Activated gamma-delta T cell treated with Interleukin-2 at 50 U/mL for 16 hours (primary cell): ENCODE results near the gene FMNL3.

Experiments
- DNase-seq: peaks from one replicate; pipeline ENCODE4 v3.0.0-alpha.2; 2020

The FMNL3 gene

DNA sequence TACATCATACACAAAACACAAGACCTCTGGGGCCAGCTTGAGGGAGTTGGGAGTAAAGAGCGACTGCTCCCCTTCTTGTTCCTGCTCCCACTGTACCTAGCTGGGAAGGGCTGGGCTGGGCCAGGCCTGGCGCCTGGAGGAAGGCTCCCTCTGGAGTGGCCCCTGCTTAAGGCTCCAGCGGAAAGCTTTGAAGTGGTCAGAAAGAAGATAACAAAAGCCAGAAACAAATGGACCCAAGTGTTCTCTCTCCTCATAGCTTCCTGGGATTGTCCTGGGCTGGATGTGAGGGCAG, 58.5 kb downstream of the FMNL3 start:
- no peak for DNase-seq

DNA sequence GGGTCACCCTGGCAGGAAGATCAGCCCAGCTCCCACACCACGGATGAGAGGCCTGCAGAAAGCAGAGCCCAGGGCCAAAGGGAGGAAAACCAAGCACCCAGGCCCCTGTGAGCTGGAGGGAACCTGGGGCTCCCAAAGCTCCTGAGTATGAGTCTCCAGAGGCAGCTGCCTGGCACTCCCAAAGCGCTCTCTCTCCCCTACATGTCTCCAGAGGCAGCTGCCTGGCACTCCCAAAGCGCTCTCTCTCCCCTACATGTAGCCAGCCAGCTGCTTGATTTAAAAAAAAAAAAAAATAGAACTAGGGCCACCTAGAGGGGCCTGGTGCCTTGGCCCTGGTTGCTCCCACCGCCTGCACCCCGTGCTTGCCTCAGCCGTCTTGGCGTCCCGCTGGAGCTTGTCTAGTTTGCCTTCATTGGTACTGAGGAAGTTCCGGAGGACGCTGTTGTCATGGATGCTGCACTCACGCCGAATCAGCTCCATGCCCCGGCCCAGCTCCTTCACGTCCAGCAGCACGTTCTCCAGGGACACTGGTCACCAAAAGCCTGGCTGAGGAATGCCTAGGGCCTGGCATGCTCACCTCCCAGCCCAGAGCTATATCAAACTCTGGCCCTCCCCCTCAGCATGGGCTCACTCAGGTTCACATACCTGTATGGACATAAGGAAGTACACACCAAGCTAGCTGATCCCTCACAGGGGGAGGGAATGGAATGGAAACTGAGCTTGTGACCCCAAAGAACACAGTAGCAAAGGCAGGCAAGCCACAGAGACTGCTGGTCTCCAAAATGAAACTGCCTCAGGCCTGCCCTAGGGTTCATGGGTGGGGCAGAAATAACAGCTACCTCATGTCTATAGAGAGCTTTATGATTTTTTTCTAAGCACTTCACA, 59.1 kb downstream of the FMNL3 start:
- no peak for DNase-seq

DNA sequence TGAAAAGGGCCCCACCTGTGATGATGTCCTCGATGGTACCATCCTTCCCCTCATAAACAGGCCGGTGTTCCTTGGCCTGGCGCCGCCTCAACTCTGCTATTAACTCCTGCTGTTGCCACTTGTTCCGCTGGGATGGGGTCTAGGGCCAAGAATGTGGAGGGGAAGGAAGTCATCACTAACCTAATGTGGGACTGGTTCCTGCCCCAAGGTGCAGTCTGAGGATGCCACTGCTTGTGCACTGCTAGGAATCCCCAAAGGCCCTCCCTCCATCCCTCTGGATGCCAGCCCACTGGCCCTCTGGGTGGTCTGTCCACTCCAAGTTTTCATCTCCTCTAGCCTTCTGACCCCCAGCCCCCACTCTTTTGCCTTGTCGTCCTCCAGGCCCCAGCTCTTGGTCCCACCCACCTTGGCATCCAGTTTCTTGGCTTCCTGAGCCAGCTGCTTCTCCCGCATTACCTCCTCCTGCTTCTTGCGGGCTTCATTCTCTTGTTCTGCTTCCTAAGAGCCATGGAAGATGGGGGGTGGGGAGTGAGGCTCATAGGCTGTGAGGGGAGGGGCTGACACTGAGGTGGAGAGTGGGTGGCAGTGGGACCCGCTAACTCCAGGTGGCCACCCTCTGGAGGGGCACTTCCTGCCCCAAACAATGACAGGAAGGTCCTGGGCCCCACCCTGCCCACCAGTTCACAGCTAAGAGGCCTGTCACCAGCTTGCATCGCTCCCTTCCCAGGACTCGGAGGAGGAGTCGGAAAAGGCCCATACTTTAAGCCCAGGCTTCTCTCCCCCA, 60.1 kb downstream of the FMNL3 start:
- DNase-seq: no peak

DNA sequence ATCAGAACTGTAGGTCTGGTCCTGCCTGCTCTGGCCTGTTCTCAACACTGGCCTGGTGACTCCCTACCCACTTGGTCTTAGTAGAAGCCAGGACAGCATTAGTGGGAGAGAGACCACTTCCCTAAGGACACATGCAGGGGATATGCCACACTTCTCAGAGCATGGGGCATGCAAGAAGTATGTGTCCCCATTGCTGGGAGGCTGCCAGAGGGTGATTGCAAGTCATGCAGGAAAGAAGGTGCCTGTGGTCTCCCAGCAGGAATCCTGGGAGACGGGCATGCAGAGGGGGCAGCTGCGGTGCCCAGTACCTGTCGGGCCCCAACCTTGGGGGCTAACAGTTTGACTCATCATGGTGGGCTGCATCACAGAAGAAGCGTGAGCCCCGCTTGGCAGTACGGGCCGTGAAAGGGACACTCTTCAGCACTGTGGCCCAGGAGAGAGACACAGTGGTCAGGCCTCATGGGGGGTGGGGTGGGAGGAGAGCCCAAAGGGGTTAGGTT, 60.8 kb downstream of the FMNL3 start:
- no peak for DNase-seq

DNA sequence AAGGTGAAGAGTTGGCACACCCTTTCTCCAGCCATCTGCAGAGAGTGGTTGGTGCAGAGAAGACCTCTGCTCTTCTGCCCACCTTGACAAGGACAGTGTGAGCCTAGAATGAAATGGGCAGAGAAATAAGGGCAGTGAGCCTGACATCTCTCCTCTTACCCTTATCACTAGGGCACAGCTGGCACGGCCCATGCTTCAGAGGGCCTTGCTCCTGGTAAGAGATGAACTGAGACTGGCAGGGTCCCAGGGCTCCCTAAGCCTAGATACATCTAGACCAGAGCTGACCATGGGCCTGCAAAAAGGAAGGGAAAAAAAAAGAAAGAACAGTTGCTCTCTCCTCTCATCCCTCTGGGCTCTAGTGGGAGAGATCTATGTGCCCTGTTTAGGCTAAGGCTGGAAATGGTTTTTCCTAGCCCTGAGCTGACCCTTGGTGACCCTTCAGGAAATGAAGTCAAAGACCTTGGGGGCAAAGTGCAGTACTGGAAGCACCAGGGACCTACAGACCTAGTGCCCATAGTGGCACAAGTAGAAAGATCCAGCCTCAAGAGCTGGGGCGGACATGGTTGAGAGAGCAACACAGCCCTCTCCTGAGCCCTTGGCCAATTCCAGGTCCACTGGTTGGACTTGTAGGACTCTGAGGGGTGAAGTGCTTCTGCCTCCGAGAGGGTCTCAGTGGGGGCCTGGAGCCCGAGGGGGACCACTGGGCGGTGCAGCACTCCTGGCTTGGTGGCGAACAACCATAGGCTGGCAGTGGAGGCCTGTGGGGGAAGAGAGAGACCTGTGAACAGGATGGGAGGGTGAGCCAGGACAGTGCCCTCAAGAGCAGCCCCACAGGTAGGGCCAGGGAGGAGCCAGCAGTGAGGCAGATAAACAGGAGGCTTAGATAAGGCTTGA, 61.8 kb downstream of the FMNL3 start:
- no peak for DNase-seq

DNA sequence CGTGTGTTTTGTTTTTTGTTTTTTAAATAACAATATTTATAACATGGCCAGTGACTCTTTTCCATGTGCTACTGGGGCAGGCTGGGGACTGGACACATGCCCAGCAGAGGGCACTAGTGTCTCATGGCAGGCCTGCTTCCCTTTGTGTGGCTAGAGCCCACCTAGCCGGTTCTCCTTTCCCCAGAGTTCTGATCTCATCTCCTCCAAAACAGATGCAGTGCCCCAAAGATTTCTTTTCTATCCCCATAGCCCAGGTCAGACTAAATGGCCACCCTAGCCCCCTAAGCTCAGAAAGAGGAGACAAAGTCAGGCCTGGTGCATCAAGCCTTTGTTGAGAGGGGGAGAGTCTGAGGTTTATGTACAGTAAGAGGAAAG, 62.6 kb downstream of the FMNL3 start:
- peak; percentile 85 for DNase-seq

DNA sequence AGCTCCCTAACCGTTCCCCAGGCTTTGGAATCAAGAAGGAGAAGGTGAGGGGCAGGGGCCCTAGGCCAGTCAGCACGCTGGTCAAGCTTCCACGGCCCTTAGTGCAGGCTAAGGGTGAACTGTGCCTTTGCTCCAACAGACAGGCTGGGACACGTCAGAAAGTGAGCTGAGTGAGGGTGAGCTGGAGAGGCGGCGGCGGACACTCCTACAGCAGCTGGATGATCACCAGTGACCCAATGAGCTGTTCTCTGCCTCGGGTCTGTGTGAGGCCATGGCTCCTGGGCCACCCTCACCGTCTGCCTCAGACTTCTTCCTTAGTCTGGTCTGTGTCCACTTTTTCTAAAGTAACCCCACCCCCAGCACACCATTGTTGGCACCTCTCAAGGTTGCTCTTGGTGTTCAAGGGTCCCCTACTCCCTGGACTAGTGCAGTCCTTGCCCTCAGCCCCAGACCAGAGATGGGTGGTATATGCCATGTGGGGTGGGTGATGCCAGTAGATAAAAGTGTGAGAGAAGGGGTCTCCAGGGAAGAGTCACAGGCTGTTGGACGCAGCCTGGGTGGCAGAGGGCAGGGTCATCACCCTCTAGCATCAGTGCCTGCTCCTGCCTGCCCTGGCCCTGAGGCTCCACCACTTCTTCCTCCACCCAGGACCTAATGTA, 63.1 kb downstream of the FMNL3 start:
- no peak for DNase-seq

DNA sequence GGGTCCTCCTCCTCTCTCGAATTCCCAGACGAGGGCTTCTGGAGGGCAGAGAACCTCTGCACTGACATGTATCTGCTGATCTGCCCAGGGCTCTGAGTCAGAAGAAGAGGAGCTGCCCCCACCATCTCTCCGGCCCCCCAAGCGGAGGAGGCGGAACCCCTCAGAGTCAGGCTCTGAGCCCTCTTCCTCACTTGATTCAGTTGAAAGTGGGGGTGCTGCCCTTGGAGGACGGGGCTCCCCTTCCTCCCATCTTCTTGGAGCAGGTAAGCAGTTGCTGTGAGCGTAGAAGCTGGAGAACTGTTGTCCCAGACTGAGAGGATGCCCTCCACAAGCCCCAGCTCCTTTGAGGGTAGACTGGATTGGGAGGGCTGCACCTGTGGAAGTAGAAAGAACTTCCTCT, 64.1 kb downstream of the FMNL3 start:
- DNase-seq: no peak

DNA sequence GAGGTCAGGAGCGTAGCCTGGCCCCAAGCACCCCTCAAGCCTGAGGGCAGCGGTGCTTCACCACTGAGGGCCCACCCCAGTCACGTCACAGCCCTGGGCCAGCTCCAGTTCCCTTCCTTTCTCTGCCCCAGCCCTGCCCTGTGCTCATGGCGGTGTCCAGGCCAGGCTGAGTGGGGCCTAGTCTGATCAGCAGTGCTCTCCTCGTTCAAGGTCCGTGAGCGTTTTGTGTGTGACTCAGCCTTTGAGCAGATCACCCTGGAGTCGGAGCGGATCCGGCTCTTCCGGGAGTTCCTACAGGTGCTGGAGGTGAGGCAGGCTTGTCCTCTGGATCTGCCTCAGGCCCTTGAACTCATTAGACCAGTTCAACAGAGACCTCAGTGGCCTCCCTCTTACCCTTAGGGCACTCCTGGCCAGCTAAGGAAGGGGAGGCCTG, 64.8 kb downstream of the FMNL3 start:
- no peak for DNase-seq

DNA sequence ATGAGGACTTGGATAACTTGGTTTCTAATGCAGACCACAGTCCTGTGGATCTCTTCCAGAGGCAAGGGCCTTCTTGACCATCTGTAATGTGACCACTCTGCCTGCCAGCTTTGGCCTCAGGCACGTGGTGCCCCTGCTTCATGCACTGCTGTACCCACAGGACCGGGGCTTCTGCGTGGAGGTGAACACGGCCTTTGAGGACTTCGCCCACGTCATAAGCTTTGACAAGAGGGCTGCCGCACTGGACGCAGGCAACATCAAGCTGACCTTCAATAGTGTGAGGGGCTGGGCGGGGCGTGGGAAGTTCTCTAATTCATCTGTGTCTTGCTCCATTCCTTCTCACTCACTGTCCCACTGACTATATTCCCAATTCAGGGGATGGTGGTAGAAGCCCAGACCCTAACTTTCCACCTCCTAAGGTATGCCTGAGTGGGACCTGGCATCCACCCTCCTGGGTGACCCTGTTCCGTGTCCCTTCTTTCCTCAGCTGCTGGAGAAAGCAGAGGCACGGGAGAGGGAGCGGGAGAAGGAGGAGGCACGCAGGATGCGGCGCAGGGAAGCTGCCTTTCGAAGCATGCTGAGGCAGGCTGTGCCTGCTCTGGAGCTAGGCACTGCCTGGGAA, 65.3 kb downstream of the FMNL3 start:
- DNase-seq: no peak

DNA sequence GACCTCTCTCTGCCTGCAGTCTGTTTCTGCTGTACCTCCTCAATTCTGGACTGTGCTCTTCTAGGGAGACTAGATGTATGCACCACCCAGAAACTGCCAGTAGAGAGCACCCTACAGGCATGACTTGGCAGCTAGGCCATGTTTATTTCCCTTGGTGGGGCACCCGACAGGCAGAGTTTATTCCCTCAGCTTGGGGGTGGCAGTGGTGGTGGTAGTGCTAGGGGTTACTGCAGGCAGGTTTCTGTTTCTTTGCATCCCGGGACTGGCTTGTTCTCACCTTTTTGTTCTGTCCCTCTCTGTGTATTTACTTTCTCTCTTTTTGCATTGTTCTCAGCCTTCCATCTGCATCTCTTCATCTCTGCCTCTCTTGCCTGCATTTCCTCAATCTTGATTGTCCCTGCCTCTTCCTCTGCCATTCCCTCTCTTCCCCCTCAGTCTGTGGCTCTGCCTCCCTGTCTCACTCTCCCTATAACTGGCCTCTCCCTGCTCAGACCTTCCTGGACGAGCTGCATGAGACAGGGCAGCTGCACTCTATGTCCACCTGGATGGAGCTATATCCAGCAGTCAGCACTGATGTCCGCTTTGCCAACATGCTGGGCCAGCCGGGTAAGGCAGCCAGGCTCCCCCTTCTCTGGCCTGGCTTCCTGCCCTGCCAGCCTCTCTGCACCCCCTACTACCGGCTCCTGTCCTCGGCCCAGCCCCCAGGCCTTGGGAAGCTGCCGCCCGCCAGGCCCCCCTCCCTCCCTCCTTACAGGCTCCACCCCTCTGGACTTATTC, 70.0 kb downstream of the FMNL3 start:
- peak; percentile 48 for DNase-seq

DNA sequence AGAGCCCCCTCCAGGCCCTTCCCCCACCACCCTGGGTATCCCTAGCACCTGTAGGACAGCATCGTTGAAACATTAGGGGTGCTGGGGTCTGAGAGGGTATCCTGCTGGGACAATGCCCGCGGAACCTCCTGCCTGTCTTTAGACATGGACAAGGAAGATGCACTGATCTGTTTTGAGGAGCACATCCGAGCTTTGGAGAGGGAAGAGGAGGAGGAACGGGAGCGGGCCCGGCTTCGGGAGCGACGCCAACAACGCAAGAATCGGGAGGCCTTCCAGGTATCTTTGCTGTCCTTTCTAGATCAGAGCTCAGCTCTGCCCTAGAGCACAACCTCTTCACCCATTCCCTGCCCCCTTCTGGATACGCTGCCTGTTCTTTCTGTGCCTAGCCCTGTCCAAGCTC, 70.6 kb downstream of the FMNL3 start:
- DNase-seq: no peak

DNA sequence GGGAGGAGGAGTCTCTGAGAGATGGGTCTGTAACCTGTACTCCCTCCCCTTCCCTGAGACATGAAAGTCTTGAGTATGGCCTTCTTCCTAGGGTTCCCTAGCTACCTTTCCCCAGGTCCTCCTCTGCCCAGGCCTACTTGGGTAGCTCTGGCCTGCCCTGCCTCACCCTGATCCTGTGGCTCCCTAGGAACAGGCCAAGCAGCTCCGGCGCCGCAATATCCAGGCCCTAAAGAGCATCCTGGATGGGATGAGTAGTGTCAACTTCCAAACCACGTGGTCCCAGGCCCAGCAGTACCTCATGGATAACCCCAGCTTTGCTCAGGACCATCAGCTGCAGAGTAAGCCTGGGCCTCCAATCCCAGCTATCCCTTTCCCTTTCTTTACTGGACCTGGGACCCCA, 71.5 kb downstream of the FMNL3 start:
- DNase-seq: no peak

DNA sequence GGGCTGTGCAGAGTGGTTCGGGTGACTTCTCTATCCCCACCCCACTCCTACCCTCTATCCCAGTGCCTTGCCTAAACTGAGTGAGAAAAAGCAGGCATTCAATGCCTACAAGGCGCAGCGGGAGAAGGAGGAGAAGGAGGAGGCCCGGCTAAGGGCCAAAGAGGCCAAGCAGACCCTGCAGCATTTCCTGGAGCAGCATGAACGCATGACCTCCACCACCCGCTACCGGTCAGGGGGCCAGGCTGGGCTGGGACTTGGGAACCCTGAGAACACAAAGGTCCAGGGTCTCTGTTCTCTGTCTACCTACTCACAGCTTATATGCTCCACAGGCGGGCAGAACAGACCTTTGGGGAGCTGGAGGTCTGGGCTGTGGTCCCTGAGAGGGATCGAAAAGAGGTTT, 72.2 kb downstream of the FMNL3 start:
- no peak for DNase-seq

DNA sequence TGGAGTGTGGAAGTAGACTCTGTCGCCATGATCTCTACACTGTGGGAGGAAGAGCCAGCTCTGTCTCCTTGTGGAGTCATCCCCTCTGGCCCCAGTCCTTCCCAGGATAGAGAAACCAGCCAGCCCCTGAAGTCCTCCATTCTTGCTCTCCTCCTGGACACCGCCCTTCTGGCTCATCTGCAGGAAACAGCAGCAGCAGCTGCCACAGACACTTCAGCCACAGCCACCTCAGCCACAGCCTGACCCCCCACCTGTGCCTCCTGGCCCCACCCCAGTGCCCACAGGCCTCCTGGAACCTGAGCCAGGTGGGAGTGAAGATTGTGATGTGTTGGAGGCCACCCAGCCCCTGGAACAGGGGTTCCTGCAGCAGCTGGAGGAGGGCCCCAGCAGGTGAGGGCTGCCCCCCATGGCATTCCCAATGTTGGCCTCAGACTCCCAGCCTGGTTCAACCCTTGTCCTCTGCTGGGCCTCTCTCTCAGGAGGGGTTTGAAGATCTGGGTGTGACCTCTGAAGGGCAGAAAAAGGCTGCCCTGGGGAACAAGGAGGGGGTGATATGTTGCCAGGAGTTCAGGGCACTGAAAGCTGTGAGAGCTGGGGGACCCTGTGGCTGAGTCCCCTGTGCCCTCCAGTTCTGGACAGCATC, 73.4 kb downstream of the FMNL3 start:
- DNase-seq: no peak

DNA sequence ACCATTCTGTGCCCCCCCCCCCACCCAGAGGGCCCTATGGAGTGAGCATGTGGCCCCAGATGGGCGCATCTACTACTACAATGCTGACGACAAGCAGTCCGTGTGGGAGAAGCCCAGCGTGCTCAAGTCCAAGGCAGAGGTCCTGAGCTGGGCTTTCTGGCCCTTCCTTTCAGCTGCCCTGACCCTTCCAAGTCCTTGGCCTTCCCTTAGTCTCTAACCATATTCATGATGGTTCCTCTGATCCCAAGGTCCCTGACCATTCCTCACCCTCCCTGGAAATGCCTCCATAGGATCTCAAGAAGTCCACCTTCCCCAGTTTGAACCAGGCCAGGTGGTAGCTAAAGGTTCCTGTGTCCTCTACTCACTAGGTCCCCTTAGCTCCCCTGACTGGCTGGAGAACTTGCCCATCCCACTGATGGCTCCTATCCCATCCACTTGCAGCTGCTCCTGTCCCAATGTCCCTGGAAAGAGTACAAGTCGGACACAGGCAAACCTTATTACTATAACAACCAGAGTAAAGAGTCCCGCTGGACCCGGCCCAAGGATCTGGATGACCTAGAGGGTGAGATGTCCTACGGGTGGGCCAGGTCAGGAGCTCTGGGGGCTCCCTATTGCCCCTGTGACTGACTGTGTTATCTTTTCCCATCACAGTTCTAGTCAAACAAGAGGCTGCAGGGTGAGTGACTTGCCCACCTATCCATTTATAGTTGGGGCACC, 74.1 kb downstream of the FMNL3 start:
- no peak for DNase-seq

DNA sequence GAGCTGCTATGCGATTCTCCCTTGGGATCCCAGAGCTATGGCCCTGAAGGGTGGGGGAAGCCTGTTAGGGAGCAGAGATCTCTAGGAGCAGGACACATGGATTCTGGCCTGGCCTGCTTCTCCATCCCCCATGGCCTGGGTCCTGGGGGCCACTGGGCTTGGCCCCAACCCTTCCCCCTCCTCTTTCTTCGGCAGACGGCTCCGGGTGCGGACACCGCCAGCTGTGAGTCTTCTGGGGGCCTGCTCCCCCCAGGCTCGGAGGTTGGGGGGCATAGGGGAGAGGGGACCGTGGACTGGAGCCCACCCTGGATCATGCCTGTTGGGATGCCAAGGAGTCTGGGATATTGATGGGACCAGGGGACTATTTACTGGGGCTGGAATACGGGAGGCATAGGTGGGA, 74.8 kb downstream of the FMNL3 start:
- DNase-seq: no peak

DNA sequence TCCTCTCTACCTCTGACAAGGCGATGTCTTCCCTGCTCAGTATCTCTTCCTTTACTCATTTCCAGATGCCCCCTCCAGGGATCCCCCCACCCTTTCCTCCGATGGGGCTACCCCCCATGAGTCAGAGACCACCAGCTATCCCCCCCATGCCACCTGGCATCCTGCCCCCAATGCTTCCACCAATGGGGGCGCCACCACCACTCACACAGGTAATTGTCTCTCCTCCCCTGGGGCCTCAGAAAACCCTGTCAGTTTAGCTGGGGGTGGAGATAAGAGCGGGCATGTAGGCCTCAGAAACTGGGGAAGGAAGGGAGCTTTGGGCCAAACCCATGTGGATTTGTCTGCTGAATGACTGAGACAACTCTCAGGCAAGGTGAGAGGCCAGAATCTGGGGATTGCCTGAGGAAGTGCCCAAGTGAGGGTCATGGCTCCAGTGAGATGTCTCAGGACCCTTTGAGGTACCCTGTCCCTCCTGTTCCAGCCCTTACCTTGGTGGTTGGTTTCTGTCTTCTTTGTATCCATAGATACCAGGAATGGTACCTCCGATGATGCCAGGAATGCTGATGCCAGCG, 75.8 kb downstream of the FMNL3 start:
- DNase-seq: no peak

DNA sequence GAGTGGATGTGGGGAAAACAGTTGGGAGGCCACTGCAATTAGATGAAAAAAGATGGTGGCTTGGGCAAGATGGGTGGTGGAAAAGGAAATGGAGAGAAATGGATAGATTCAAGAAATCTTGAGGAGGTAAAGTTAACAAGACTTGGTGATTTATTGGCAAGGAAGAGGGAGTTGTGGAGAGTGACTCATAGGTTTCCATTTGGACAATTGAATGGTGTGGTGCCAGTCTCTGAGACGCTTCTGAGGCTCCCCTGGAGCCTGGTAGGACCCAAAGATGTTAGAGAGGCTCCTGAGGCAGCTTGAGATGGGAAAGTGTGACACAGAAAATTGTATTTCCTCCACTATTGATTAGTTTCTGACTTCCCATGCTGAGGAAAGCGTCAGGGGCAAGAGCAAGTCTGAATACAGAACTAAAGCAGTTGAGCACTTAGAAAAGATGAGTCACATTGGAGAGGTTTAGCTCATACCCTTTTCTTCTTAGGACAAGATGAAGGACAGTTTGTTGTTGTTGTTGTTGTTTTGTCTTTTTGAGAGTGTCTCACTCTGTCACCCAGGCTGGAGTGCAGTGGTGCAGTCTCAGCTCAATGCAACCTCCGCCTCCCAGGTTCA, 79.3 kb downstream of the FMNL3 start:
- DNase-seq: no peak
